LNCAP (cell line): ENCODE measurements around the gene CBX4.

Source experiments
- TF ChIP-seq, protein P1 (sequence below): fragments of 450-650 bp; IDR thresholded peaks from 2 replicates; pipeline ENCODE4 v1.5.1; 2017; ENCODE audit warnings: mild to moderate bottlenecking

CBX4 gene

DNA sequence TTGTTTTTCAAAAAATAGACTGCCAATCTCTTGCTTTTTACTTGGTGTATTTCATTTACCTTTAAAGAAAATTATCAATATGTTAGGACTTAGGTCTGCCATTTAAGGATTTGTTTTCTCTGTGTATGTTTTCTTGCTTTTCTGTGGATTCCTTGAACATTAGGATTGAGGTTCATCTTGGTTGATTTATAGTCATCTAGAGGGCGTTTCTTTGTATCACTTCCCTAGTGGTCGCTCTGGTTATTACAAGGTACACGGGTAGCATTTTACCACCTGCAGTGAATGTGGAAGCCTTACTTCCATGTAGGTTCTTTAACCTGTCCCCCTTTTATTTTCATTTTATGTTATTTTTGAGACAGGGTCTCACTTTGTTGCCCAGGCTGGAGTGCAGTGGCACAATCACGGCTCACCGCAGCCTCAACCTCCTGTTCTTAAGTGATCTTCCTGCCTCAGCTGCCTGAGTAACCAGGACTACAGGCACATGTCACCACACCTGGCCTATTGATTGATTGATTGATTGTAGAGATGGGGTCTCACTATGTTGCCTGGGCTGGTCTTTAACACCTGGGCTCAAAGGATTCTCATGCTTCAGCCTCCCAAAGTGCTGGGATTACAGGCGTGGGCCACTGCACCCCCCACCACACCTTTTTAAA, 35.2 kb upstream of the CBX4 start:
- TF ChIP-seq, protein P1, sequence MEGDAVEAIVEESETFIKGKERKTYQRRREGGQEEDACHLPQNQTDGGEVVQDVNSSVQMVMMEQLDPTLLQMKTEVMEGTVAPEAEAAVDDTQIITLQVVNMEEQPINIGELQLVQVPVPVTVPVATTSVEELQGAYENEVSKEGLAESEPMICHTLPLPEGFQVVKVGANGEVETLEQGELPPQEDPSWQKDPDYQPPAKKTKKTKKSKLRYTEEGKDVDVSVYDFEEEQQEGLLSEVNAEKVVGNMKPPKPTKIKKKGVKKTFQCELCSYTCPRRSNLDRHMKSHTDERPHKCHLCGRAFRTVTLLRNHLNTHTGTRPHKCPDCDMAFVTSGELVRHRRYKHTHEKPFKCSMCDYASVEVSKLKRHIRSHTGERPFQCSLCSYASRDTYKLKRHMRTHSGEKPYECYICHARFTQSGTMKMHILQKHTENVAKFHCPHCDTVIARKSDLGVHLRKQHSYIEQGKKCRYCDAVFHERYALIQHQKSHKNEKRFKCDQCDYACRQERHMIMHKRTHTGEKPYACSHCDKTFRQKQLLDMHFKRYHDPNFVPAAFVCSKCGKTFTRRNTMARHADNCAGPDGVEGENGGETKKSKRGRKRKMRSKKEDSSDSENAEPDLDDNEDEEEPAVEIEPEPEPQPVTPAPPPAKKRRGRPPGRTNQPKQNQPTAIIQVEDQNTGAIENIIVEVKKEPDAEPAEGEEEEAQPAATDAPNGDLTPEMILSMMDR, result peak; percentile 60

DNA sequence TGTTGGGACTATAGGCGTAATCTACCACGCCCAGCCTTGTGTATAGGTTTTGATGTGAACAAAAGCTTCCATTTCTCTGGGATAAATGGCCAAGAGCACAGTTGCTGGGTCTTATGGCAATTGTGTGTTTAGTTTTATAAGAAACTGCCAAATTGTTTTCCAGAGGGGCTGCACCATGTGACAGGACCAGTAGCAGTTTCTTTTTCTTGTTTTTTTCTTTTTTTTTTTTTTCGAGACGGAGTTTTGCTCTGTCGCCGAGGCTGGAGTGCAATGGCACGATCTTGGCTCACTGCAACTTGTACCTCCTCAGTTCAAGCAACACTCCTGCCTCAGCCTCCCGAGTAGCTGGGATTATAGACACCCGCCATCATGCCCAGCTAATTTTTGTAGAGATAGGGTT, 34.3 kb upstream of the CBX4 start:
- TF ChIP-seq, protein P1, result no peak

DNA sequence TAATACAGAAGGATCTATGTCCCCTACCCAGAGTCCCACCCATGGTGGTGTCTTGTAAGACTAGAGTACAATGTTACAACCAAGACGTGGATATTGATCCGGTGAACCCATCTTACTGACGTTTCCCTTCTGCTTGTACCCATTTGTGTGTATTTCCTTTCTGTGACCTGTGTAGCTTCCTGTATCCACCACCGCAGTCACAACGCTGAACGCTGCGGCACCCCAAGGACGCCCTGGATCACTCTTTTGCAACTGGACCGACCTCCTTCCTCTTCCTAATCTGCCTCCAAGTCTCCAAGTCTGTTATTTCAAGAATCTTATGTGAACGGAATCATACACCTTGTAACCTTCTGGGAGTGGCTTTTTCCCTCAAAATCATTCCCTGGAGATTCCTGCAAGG, 33.5 kb upstream of the CBX4 start:
- TF ChIP-seq, protein P1, result no peak

DNA sequence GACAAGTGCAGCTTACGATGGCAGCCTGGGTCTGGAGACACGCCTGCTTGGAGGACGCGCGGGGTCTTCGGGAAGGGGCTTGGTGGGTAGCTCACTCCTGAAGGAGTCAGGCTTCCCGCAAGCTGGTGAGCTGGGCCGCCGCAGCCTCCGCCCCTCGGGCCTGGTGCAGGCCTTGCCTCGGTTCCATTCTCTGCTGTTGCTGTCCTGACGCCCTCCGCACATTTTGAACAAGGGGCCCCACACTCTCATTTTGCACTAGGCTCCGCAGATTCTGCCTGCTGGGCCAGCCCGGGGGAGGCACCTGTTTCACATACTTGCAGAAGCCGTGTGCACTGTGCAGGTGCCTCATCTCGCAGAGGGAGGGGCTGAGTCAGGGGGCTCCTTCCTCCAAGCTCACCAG, 31.9 kb upstream of the CBX4 start:
- TF ChIP-seq, protein P1, result no peak

DNA sequence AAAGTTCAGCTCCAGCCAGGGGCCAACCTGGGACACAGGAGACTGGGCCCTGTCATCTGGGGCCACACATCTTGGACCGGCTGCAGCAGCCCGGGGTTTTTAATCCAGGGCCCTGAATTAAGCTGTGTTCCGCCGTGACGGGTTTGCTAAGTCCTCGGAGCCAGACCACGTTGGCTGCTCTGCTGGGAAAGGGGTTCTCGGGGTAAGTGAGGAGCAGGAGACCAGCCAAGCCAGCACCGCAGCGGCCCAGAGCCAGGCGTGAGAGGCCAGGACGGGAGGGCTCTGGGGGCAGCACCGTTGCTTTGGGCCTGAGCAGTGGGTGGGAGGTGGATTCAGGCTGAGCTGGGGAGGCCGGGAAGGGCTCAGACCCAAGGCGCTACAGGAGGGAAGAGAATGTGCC, 31.3 kb upstream of the CBX4 start:
- TF ChIP-seq, protein P1, result no peak

DNA sequence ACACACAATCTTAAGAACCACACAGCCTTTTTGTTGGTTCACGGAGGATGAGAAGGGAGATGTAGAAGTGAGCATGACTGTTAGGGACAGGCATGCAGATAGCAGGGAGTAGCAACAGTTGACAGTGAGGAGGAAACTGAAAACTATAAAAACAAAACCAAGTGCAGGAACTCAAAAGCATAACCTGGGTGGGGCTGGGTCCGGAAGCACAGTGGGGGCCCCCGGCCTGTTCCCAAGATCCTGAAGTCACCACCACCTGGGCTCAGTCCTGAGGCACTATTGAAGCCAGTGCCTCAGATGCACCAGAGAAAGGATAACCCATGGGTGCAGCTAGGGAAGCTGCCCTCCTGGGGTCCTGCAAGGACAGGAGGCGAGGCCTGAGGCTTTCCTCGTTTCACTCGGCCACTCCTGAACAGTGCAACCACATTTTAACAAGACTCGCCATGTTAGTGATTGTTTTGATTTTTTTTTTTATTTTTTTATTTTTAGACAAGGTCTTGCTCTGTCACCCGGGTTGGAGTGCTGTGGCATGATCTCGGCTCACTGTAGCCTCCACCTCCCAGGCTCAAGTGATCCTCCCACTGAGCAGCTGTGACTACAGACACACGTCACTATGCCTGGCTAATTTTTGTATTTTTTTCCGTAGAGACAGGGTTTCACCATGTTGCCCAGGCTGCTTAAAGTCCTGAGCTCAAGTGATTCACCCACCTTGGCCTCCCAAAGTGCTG, 27.7 kb upstream of the CBX4 start:
- TF ChIP-seq, protein P1, result no peak

DNA sequence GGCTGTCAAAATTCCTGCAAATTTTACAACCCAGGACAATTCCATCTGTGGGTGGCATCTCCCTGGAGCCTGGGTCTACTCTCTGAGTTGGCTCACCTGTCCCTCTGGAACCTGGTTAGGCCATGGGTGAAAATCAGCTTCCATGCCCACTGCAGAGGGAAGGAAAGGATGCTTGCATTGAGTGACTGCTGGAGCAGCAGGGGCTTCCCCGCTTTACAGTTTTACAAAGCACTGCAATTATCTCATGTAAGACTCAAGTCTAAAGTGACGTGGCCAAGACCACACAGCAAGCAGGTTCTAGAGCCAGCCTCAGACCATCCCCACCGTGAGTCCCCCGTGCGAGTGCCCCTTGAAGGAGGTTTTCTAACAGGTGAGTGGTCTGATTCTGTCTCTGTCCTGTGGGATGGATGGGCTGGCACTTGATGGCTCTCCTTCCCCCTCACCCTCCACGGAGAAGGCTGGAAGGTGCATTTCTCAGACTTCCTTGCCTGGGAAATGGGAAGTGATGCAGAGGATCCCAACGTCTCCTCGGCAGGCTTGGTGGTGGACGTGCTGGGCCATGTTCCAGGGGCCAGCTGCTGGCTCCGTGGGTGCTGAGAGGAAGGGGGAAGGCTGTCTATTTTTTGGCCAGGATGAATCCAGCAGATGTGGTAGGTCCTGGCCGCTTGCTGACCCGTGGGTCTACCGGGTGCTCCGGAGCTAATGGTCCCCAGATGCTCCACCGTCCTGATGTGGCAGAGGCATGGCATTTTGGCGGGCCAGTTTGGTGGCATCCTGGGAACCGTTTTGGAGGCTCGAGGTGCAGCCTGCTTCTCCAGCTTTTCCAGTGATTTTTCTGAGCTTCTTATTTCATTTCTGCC, 26.3 kb upstream of the CBX4 start:
- TF ChIP-seq, protein P1, result no peak
